Kidney tubule cell (primary cell): ENCODE results near the gene AMHR2.
"Not testable (repeated sequence)": the region's sequence is repeated elsewhere in the genome, so short reads cannot be mapped to it uniquely, and the experiment has no call there.

Source experiments
- DNase-seq: peaks from one replicate; pipeline ENCODE4 v3.0.0-alpha.2; 2018; ENCODE audit warnings: low spot score

AMHR2 gene

GRCh38 chr12:53415752-53416389, 7.8 kb upstream of the AMHR2 start:
- not testable (repeated sequence) for DNase-seq

DNA sequence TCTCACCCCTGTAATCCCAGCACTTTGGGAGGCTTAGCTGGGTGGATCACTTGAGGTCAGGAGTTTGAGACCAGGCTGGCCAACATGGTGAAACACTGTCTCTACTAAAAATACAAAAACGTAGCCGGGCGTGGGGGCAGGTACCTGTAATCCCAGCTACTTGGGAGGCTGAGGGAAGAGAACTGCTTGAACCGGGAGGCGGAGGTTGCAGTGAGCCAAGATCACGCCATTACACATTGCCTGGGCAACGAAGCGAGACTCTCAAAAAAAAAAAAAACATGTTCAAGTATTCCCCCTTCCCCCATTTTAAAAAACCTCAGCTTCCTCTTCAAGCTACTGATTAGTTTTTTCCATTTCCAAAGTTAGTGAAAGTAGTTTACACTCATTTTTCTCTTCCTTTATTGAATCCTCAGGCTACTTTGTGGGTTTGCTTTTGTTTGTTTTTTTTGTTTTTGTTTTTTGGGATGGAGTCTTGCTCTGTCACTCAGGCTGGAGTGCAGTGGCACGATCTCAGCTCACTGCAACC, 6.3 kb upstream of the AMHR2 start:
- peak; percentile 56 for DNase-seq

DNA sequence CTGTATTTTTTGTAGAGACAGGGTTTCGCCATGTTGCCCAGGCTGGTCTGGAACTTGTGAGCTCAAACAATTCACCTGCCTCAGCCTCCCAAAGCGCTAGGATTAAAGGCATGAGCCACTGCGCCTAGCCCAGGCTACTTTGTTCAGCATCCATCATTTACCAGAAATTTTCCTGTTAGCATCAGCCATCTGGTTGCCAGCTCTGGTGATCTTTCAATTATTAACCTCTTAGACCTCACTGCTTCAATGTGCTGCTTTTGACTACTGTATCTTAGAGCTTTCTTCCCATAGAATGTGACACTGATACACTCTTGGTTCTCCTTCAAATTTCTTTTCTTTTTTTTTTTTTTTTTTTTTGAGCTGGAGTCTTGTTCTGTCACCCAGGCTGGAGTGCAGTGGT, 5.4 kb upstream of the AMHR2 start:
- peak; percentile 60 for DNase-seq

DNA sequence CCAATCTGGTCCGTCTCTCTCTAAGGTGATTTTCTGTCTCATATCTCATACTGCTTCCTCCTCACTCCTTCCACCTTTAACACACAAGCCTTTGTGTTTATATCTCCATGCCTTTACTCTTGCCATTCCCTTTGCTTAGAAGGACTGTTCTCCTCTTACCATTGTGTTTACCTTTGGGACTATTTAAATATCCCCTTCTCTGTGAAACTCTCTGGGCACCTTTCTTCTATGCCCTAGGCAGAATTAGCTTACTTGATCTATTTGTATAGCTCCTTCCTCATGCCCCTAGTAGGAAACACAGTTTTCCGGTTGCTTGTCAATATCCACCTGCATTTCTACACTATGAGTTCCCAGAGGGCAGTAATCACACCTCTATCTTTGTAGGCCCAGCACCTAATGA, 3.9 kb upstream of the AMHR2 start:
- DNase-seq, result no peak

- not testable (repeated sequence) for DNase-seq
Observed at GRCh38 chr12:53422247-53422646, 1.4 kb upstream of the AMHR2 start.

DNA sequence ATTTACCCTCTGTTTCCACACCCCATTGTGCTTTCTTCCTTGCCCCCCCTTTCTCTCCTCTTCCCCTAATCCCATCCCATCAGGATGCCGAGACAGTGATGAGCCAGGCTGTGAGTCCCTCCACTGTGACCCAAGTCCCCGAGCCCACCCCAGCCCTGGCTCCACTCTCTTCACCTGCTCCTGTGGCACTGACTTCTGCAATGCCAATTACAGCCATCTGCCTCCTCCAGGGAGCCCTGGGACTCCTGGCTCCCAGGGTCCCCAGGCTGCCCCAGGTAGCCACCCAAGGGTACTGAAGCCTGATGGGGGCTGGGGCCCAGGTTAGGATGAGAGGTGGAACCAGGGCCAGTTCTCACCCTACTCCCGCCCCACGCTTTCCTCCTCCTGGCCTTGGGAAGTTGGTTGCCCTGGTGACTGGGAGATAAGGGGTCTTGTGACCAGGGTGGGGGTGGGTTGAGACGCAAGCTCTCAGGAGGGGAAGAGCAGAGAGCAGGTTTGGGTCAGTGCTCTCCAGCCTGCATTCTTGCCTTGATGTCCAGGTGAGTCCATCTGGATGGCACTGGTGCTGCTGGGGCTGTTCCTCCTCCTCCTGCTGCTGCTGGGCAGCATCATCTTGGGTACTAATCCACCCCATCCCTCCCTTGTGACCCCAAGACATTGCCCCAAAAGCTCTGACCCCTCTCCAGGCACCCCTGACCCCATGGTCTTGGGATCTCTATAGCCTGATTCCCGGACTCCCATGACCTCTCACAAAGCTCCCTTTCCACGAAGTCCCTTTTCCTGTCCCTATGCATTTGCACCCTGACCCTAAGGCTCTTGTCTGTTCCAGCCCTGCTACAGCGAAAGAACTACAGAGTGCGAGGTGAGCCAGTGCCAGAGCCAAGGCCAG, 1.2 kb downstream of the AMHR2 start:
- DNase-seq, result no peak

GRCh38 chr12:53425515-53426150, 2.0 kb downstream of the AMHR2 start:
- no peak for DNase-seq

- DNase-seq, result peak; percentile 98
Observed at GRCh38 chr12:53427905-53428594, 4.4 kb downstream of the AMHR2 start.

GRCh38 chr12:53428741-53429140, 5.1 kb downstream of the AMHR2 start:
- DNase-seq, result no peak

DNA sequence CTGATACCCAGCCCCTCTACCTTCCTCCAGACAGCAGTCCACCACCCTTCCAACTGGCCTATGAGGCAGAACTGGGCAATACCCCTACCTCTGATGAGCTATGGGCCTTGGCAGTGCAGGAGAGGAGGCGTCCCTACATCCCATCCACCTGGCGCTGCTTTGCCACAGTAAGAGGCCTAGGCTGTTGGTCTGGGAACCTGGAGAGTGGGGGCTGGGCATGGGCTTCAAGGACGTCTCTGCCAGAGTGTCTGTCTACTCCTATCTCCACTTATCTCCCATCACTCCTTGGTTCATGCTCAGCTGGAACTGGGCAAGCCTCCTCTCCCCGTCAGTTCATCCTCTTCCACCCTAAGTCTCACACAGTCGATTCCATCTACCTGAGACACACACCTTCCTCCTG, 6.5 kb downstream of the AMHR2 start:
- DNase-seq, result no peak

DNA sequence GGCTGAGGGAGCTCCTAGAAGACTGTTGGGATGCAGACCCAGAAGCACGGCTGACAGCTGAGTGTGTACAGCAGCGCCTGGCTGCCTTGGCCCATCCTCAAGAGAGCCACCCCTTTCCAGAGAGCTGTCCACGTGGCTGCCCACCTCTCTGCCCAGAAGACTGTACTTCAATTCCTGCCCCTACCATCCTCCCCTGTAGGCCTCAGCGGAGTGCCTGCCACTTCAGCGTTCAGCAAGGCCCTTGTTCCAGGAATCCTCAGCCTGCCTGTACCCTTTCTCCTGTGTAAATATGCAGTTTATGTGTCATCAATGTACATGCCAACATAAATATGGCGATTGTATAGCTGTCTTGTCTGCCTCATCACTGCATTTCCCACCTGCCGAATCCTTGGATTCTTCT, 7.5 kb downstream of the AMHR2 start:
- no peak for DNase-seq

GRCh38 chr12:53435326-53435725, 11.7 kb downstream of the AMHR2 start:
- DNase-seq, result not testable (repeated sequence)

GRCh38 chr12:53439582-53439981, 15.9 kb downstream of the AMHR2 start:
- DNase-seq, result not testable (repeated sequence)

GRCh38 chr12:53441040-53441833, 17.6 kb downstream of the AMHR2 start, which contains the start of gene PRR13:
PRR13 (plus strand) TSS chr12:53441734; CDS start chr12:53442715, 981 bp downstream.
- peak; percentile 100 for DNase-seq

- peak; percentile 52 for DNase-seq
Observed at GRCh38 chr12:53443955-53444354, 20.3 kb downstream of the AMHR2 start.

- DNase-seq, result not testable (repeated sequence)
Observed at GRCh38 chr12:53444593-53445325, 21.1 kb downstream of the AMHR2 start.

DNA sequence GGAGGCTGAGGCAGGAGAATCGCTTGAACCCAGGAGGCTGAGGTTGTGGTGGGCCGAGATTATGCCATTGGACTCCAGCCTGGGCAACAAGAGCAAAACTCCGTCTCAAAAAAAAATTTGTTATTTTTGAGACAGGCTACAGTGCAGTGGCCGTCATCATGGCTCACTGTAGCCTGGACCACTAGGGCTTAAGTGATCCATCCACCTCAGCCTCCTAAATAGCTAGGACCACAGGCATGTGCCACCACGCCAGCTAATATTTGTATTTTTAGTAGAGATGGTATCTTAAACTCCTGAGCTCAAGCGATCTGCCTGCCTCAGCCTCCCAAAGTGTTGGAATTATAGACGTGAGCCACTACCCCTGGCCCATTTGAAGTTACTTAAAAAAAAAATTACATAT, 27.3 kb downstream of the AMHR2 start:
- DNase-seq, result no peak

DNA sequence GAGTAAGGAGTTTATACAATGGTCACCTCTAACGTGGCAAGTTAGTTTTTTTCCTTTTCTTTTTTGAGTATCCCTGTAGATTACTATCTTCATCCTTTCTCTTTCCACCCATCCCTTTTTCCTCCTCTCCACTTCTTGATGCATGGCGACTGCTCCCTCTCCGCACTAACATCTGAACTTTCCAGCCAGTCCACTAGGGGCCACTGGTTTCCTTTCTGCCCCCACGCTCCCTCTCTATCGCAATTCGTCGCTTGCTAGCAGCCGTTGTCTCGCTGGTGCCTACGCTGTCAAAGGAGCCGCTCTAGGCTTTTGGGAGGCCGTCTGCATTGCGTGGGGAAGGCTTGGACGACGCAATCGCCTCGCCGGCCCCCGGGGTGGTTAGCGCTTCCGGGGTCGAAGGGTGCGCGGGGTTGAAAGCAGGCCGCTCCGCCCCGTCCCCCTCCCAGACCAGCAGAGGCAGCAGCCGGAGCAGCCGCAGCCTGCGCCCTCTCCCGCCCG, 28.1 kb downstream of the AMHR2 start, which contains the start of gene PCBP2:
Gene PCBP2 (plus strand): TSS at position 442 of the 498 bp plus-strand sequence. CDS start 2,699 bp downstream, outside the sequence.
- peak; percentile 99 for DNase-seq

DNA sequence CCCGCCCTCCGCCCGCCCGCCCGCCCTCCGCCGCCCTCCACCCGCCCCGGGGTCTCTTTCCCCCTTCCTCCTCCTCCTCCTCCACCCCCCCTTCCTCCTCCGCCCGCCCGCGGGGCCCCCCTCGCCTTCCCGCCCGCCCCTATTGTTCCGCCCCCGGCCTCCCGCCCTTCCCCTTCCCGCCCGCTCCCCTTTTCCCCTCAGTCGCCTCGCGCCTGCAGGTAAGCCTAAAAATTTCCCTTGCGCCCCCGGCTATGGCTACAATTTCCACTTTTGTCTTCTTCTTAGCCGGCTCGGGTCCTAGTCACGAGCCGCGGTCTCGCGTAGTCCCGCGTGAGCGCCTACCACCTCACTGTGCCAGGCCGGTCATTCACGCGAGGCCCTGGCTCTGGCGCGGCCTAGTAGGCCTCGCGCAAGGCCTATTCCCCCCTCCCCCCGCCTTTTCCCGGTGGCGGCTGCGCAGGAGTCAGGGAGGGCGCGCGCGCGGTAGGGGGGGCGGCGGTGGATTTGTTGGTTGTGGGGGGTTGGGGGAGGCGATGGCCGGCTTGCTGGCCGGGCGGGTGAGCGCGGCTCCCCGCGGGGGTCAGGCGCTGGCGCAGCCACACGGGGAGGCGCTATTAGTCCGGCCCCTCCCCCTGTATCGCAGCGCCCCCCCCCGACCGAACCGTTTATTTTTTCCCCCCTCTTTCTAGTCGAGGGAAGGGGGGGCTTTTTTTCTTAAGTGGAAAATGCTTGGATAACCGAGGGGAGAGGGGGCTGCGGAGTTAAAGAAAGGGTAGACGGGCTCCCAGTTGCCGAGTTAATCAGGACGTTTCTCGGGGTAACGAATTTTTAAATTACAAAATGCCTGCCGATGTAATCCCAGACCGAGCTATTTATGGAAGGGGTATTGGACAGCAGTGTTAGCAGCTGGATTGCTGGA, 28.8 kb downstream of the AMHR2 start:
- DNase-seq, result peak; percentile 83
